ENCODE results near the gene ANKRD18A. TPM values are rescaled to one million over a fixed set of nuclear protein-coding genes. Genes with fewer than 3 reads are reported as not detected.

ANKRD18A gene
- total RNA-seq, 1 experiment from 2014 or later = 14.4 TPM

- Mint-ChIP-seq H3K27ac (no peak overlapping the region), H3K27me3 (ENCODE audit: low read depth) (no peaks in the 10 kb centered on the region; the same call in 1 of the 2 replicates), H3K36me3 (ENCODE audit: insufficient read depth in 1 of 3, low read depth in 3 of 3) (no peaks in the 10 kb centered on the region; a peak in 1 of 7 replicates), H3K4me3 (no peak overlapping the region), H3K9me3 (peaks cover 0 to 3% of the 10 kb centered on the region in 2 experiments; a peak in 2 of 5 replicates), H3K4me1 (no peaks in the 10 kb centered on the region)
- H2BK15ac ChIP-seq (ENCODE audit: low read depth, low read length) = no peak overlapping the region
- H3K4me2 ChIP-seq (ENCODE audit: insufficient read depth, insufficient read length, low read length) = no peak overlapping the region
- H3T11ph ChIP-seq (ENCODE audit: low read length) = no peak overlapping the region
- no CpG with 5 or more reads among the region's 8 CpGs for WGBS (ENCODE audit: extremely low coverage, insufficient read length, low lambda C conversion rate)
- H2BK20ac ChIP-seq (ENCODE audit: low read depth, low read length, poor library complexity, severe bottlenecking) = no peak overlapping the region
- H2BK5ac ChIP-seq (ENCODE audit: insufficient read length, low read length) = no peak overlapping the region
- H3K9me3 ChIP-seq (ENCODE audit: control insufficient read depth, low read depth, low read length) = no peaks in the 10 kb centered on the region
- H3K79me2 ChIP-seq (ENCODE audit: insufficient read depth, low read length) = no peaks in the 10 kb centered on the region
- H3K23me2 ChIP-seq (ENCODE audit: insufficient read length, low read depth, low read length, poor library complexity, severe bottlenecking) = no peaks in the 10 kb centered on the region
- H3K79me1 ChIP-seq (ENCODE audit: insufficient read depth, low read depth, low read length, poor library complexity, severe bottlenecking) = no peaks in the 10 kb centered on the region
- no peaks in the 10 kb centered on the region for H4K20me1 ChIP-seq (ENCODE audit: control insufficient read depth, insufficient read depth, insufficient read length)
- no peak overlapping the region for H2BK12ac ChIP-seq (ENCODE audit: insufficient read length, low read depth, low read length)
- H4K5ac ChIP-seq (ENCODE audit: insufficient read length, low read depth, low read length) = no peak overlapping the region
- no peak overlapping the region for H3K23ac ChIP-seq (ENCODE audit: insufficient read length, low read depth, low read length)
- no peak for TF ChIP-seq CTCF (conservative IDR thresholded peaks at IDR 0.05)
- H4K91ac ChIP-seq (ENCODE audit: insufficient read length, low read depth, low read length) = no peak overlapping the region
- H3K14ac ChIP-seq (ENCODE audit: insufficient read depth, low read length) = no peak overlapping the region
- H3K27ac ChIP-seq (ENCODE audit: insufficient read length, low read depth, low read length) = no peak overlapping the region
- H3K27me3 ChIP-seq (ENCODE audit: insufficient read depth, low read length) = no peaks in the 10 kb centered on the region
- H2AK5ac ChIP-seq (ENCODE audit: insufficient read length, low read length) = no peak overlapping the region
- DNase-seq = no peak
- no peak overlapping the region for H3K56ac ChIP-seq (ENCODE audit: insufficient read length, low read depth, low read length)
- no peak overlapping the region for H3K9ac ChIP-seq (ENCODE audit: extremely low read depth, insufficient read length, low read length)
- H3K4me1 ChIP-seq (ENCODE audit: insufficient read depth, low read length) = no peaks in the 10 kb centered on the region
- no peak overlapping the region for H2AFZ ChIP-seq (ENCODE audit: low read length)
- H4K8ac ChIP-seq (replicated peaks; ENCODE audit: insufficient read length, low read depth, low read length) = no peak overlapping the region
- H3K4ac ChIP-seq (ENCODE audit: low read depth, low read length) = no peak overlapping the region
- H2BK120ac ChIP-seq (ENCODE audit: low read depth, low read length, poor library complexity, severe bottlenecking) = no peak overlapping the region
- H3K18ac ChIP-seq (ENCODE audit: insufficient read length, low read depth, low read length) = no peak overlapping the region
These were observed 29.5 kb upstream of the ANKRD18A start for GRCh38 chr9:38649731-38650363.

All from H9 (cell line).